NB4 (cell line): ENCODE measurements around the gene DPP4.

ENCODE experiments used
- DNase-seq: peaks from one replicate; pipeline ENCODE4 v3.0.0; 2010; ENCODE audit warnings: low read depth
- H3K4me3 ChIP-seq: one replicate; pipeline ENCODE4 v1.5.1; 2011; ENCODE audit warnings: mild to moderate bottlenecking, low read depth, low read length, moderate library complexity
- MYC ChIP-seq: IDR thresholded peaks from 2 replicates; pipeline ENCODE4 v1.6.1; 2011; ENCODE audit warnings: low read depth, low read length
- POLR2A ChIP-seq: IDR thresholded peaks from 2 replicates; pipeline ENCODE4 v1.6.1; 2011; ENCODE audit warnings: mild to moderate bottlenecking; ENCODE audit not compliant: insufficient read length; ENCODE audit errors: extremely low read depth
- TF ChIP-seq, protein P1 (sequence below): IDR thresholded peaks from one replicate; pipeline ENCODE4 v1.5.1; 2012; ENCODE audit warnings: low read depth, low read length
- TF ChIP-seq, protein P2 (sequence below): IDR thresholded peaks from 2 replicates; pipeline ENCODE4 v1.6.1; 2011; ENCODE audit warnings: low read depth, low read length

Gene DPP4

GRCh38 chr2:162090109-162090508 lies 16.1 kb upstream of the DPP4 start:
- H3K4me3 ChIP-seq = no peak overlapping the region
- no peak for TF ChIP-seq MYC
- TF ChIP-seq, protein P1, sequence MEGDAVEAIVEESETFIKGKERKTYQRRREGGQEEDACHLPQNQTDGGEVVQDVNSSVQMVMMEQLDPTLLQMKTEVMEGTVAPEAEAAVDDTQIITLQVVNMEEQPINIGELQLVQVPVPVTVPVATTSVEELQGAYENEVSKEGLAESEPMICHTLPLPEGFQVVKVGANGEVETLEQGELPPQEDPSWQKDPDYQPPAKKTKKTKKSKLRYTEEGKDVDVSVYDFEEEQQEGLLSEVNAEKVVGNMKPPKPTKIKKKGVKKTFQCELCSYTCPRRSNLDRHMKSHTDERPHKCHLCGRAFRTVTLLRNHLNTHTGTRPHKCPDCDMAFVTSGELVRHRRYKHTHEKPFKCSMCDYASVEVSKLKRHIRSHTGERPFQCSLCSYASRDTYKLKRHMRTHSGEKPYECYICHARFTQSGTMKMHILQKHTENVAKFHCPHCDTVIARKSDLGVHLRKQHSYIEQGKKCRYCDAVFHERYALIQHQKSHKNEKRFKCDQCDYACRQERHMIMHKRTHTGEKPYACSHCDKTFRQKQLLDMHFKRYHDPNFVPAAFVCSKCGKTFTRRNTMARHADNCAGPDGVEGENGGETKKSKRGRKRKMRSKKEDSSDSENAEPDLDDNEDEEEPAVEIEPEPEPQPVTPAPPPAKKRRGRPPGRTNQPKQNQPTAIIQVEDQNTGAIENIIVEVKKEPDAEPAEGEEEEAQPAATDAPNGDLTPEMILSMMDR = no peak
- TF ChIP-seq, protein P2, sequence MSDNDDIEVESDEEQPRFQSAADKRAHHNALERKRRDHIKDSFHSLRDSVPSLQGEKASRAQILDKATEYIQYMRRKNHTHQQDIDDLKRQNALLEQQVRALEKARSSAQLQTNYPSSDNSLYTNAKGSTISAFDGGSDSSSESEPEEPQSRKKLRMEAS = no peak
- no peak for DNase-seq

DNA sequence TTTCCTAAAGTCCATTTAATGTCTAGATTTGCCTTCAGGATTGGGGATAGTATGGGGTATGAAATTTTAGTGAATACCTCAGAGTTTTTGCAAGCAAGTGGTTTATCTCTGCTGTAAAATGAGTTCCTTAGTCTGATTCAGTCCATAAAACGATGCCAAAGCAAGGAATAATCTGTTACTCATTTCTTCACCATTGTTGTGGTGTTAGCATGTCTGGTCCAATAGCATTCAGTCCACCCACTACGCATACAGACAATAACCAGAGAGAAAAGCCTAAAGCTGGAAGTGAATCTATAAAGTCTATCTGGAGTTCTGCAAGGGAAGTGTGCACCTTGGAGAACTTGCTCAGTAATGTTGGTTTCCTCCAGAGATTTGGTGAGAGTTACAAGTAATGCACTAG lies 12.9 kb upstream of the DPP4 start:
- H3K4me3 ChIP-seq = no peak overlapping the region
- TF ChIP-seq MYC (no peak), POLR2A (no peak)
- TF ChIP-seq, protein P1 = no peak
- TF ChIP-seq, protein P2 = no peak
- no peak for DNase-seq

GRCh38 chr2:162085090-162085891 lies 11.3 kb upstream of the DPP4 start:
- H3K4me3 ChIP-seq = no peak overlapping the region
- DNase-seq = no peak
- TF ChIP-seq POLR2A = no peak
- TF ChIP-seq MYC = no peak
- TF ChIP-seq, protein P2 = no peak
- TF ChIP-seq, protein P1 = no peak

DNA sequence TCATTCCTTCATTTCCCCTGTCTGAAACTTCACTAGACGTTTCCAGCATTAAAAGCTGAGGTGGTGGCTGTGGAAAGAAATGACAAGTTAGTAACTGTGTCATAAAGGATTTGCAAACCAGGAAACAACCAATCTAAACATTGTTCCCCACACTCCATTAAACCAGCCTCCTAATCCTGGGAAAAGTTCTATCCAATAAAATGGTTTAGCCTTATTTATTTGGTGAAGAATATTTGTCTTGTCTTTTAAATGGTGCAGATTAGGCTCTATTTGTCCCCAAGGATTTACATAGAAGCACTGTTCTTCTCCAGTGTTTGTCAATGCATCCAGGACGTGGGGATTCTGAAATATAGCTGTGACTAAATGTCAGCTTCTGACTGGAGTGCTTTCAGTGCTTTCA lies 10.5 kb upstream of the DPP4 start:
- H3K4me3 ChIP-seq = no peak overlapping the region
- DNase-seq = no peak
- TF ChIP-seq POLR2A = no peak
- TF ChIP-seq MYC = no peak
- TF ChIP-seq, protein P1 = no peak
- TF ChIP-seq, protein P2 = no peak

DNA sequence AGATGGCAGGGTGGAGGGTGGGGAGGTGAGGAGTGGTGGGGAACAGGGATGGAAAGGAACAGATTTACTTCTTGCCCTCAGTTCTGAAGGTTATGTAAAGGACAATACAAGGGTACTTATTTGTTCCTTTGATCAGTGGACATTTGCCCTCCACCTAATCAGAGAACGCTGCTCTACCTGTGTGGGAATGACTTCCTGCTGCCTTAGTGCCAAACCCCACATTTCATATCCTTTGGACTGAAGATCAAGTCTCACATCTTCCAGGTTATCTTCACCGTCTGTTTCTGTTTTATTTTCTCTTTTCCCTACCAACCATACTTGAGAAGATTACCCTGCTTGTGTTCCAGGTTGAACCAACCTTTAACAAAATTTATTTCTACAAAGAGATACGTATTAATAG lies 8.7 kb upstream of the DPP4 start:
- DNase-seq = no peak
- no peak overlapping the region for H3K4me3 ChIP-seq
- TF ChIP-seq, protein P1 = no peak

GRCh38 chr2:162082036-162082435 lies 8.0 kb upstream of the DPP4 start:
- TF ChIP-seq, protein P2 = no peak
- no peak for TF ChIP-seq POLR2A
- TF ChIP-seq, protein P1 = no peak
- no peak for TF ChIP-seq MYC

More at GRCh38 chr2:162082036-162082435, 8.0 kb upstream of the DPP4 start:
- no peak for DNase-seq
- H3K4me3 ChIP-seq = no peak overlapping the region
